Hepatocyte (in vitro differentiated cells): ENCODE data around the gene DEFB129. TPM values are rescaled to one million over a fixed set of nuclear protein-coding genes. Genes with fewer than 3 reads are reported as not detected.

ENCODE experiments used
- DNase-seq: peaks from one replicate; pipeline ENCODE4 v3.0.0-alpha.2; 2016; ENCODE audit warnings: low spot score
- H2AFZ ChIP-seq: fragments of 200-600 bp; sonication (generic); 2 replicates; pipeline ENCODE4 v1.6.0; 2016; ENCODE audit warnings: antibody characterized with exemption, mild to moderate bottlenecking
- H3K27ac ChIP-seq: fragments of 200-600 bp; sonication (generic); 2 replicates; pipeline ENCODE4 v1.5.1; 2016; ENCODE audit warnings: mild to moderate bottlenecking
- H3K27me3 ChIP-seq: fragments of 200-600 bp; sonication (generic); 2 replicates; pipeline ENCODE4 v1.6.1; 2016
- H3K36me3 ChIP-seq: fragments of 200-600 bp; sonication (generic); replicated peaks from 2 replicates; pipeline ENCODE4 v1.5.1; 2016; ENCODE audit warnings: low read depth; ENCODE audit not compliant: insufficient read depth
- H3K4me1 ChIP-seq: fragments of 200-600 bp; sonication (generic); 2 replicates; pipeline ENCODE4 v1.5.1; 2016; ENCODE audit warnings: mild to moderate bottlenecking, moderate library complexity; ENCODE audit not compliant: insufficient read depth
- H3K4me2 ChIP-seq: fragments of 200-600 bp; sonication (generic); 2 replicates; pipeline ENCODE4 v1.6.0; 2016
- H3K4me3 ChIP-seq: fragments of 200-600 bp; sonication (generic); 2 replicates; pipeline ENCODE4 v1.5.1; 2016; ENCODE audit warnings: mild to moderate bottlenecking
- H3K79me2 ChIP-seq: fragments of 200-600 bp; sonication (generic); 2 replicates; pipeline ENCODE4 v1.6.0; 2017; ENCODE audit warnings: mild to moderate bottlenecking
- H3K9me2 ChIP-seq: fragments of 200-600 bp; sonication (generic); replicated peaks from 2 replicates; pipeline ENCODE4 v1.6.0; 2017; ENCODE audit warnings: mild to moderate bottlenecking; ENCODE audit not compliant: insufficient read depth
- H3K9me3 ChIP-seq: fragments of 200-600 bp; sonication (generic); 2 replicates; pipeline ENCODE4 v1.5.1; 2016; ENCODE audit warnings: low read depth, mild to moderate bottlenecking
- H4K20me1 ChIP-seq: fragments of 200-600 bp; sonication (generic); 2 replicates; pipeline ENCODE4 v1.6.0; 2016; ENCODE audit warnings: mild to moderate bottlenecking; ENCODE audit not compliant: insufficient read depth, poor library complexity, severe bottlenecking
- EZH2 ChIP-seq: fragments of 200-600 bp; sonication (generic); IDR thresholded peaks from 2 replicates; pipeline ENCODE4 v1.6.1; 2016; ENCODE audit warnings: antibody characterized with exemption, mild to moderate bottlenecking, borderline replicate concordance
- EZH2phosphoT487 ChIP-seq: fragments of 200-600 bp; sonication (generic); IDR thresholded peaks from one replicate; pipeline ENCODE4 v1.6.1; 2018; ENCODE audit warnings: antibody characterized with exemption, mild to moderate bottlenecking, low read depth, moderate library complexity; ENCODE audit not compliant: unreplicated experiment, severe bottlenecking
- WGBS: methylation state at CpG from one replicate; pipeline ENCODE4 v1.1.6; 2016; ENCODE audit warnings: low lambda C conversion rate; ENCODE audit errors: missing lambda C conversion rate; 5-methylcytosine and 5-hydroxymethylcytosine counted together
- polyA plus RNA-seq: library from polyadenylated mRNA; unstranded; fragments of >200 nt; fragmentation: Nextera tagmentation; extraction: Ambion mirVana; gene quantifications from 2 replicates; pipeline ENCODE4 v1.2.1, GENCODE V29; 2016
- total RNA-seq: library from RNA; depleted of rRNA; stranded (reverse); fragments of >200 nt; gene quantifications from 2 replicates; pipeline ENCODE4 v1.2.3, GENCODE V29; 2014
- TF ChIP-seq, protein P1 (sequence below): fragments of 200-600 bp; sonication (generic); IDR thresholded peaks from 2 replicates; pipeline ENCODE4 v1.5.1; 2016; ENCODE audit warnings: antibody characterized with exemption, mild to moderate bottlenecking; ENCODE audit not compliant: poor library complexity

Gene DEFB129
- total and polyA plus RNA-seq, 2 experiments from 2014 or later: not detected

DNA sequence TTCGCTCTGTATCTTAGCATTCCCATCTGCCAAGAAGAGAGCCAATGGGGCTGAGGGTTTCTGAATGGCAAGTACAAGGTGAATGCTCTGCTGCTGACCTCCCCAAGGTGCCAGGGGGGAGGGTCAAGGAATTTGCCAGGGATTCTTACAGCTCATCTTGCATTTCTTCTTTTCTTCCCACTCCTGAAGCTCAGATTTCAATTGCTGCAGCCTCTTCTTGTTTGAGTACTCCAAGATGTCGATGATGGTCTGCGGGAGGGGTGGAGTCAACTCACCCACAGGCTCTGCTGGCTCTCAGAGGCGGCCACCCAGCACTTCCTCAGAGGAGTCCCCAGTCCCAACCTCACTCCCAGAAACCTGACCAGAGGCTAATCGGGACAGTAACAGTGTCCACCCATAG, 51.1 kb downstream of the DEFB129 start:
- Histone ChIP-seq H2AFZ (no peak overlapping the region), H3K36me3 (no peaks in the 10 kb centered on the region), H3K27me3 (no peaks in the 10 kb centered on the region), H3K9me2 (no peaks in the 10 kb centered on the region), H3K79me2 (no peaks in the 10 kb centered on the region), H3K4me2 (no peak overlapping the region), H3K4me1 (no peaks in the 10 kb centered on the region), H3K4me3 (no peak overlapping the region), H4K20me1 (no peaks in the 10 kb centered on the region), H3K9me3 (no peaks in the 10 kb centered on the region), H3K27ac (no peak overlapping the region)
- no peak for DNase-seq
- 83% methylated on average over 5 of the region's 5 CpGs for WGBS
- TF ChIP-seq EZH2phosphoT487: no peak
- no peak for TF ChIP-seq EZH2
- TF ChIP-seq, protein P1, sequence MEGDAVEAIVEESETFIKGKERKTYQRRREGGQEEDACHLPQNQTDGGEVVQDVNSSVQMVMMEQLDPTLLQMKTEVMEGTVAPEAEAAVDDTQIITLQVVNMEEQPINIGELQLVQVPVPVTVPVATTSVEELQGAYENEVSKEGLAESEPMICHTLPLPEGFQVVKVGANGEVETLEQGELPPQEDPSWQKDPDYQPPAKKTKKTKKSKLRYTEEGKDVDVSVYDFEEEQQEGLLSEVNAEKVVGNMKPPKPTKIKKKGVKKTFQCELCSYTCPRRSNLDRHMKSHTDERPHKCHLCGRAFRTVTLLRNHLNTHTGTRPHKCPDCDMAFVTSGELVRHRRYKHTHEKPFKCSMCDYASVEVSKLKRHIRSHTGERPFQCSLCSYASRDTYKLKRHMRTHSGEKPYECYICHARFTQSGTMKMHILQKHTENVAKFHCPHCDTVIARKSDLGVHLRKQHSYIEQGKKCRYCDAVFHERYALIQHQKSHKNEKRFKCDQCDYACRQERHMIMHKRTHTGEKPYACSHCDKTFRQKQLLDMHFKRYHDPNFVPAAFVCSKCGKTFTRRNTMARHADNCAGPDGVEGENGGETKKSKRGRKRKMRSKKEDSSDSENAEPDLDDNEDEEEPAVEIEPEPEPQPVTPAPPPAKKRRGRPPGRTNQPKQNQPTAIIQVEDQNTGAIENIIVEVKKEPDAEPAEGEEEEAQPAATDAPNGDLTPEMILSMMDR: no peak

DNA sequence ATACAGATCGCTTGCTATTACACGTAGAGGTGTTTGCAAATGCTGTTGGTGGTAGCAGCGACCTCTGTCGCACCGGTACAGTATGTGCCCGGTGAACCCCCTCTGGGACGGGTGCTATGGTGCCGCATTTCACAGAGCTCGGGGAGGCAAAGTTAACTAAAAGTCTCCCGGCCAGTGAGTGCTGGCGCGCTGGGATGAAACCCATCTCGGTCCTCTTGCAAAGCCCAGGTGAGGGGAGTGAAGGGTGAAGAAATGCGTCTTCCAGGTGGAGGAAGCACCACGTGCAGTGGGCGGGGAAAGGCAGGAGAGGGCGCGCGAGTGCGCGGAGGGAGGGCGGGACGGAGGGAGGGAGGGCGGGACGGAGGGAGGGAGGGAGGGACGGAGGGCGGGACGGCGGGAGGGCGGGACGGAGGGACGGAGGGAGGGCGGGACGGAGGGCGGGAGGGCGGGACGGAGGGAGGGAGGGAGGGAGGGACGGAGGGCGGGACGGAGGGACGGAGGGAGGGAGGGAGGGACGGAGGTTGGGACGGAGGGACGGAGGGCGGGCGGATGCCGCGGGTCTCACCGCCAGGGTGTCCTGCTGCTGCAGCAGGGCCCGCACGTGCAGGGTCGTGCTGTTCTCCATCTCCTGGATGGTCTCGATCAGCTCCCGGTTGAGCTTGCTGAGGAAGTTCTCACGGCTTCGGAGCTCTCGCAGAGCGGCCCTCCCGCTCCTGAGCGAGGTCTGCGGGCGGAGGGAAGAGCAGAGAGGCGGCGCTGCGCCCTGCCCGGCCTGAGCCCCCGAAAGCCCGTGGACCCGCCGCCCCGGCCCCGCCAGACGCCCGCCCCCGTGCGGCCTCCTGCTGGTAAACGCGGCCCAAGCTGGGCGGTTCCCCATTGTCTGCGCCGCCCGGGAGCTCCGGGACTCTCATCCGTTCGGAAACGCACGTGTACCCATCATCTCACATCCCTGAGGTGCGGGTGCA, 51.8 kb downstream of the DEFB129 start:
- Histone ChIP-seq H2AFZ (no peak overlapping the region), H3K4me2 (peak overlapping the region; percentile 49), H3K4me1 (no peaks in the 10 kb centered on the region), H3K36me3 (no peaks in the 10 kb centered on the region), H4K20me1 (no peaks in the 10 kb centered on the region), H3K9me3 (no peaks in the 10 kb centered on the region), H3K27ac (no peak overlapping the region), H3K9me2 (no peaks in the 10 kb centered on the region), H3K4me3 (no peak overlapping the region), H3K79me2 (no peaks in the 10 kb centered on the region), H3K27me3 (no peaks in the 10 kb centered on the region)
- 70% methylated on average over 48 of the region's 88 CpGs for WGBS
- no peak for DNase-seq
- TF ChIP-seq EZH2 (no peak), EZH2phosphoT487 (no peak)
- TF ChIP-seq, protein P1: no peak

Other genes with a start within 250 kb of the DEFB129 start
- gene DEFB125, start 139.6 kb upstream of the DEFB129 start, total RNA-seq: not detected in 2 replicates
- not detected in 2 replicates for gene DEFB125, start 139.6 kb upstream of the DEFB129 start, polyA plus RNA-seq
- not detected in 2 replicates for gene DEFB126, start 84.7 kb upstream of the DEFB129 start, total RNA-seq
- gene DEFB126, start 84.7 kb upstream of the DEFB129 start, polyA plus RNA-seq: not detected in 2 replicates
- gene DEFB127, start 69.8 kb upstream of the DEFB129 start, total RNA-seq: not detected in 2 replicates
- not detected in 2 replicates for gene DEFB127, start 69.8 kb upstream of the DEFB129 start, polyA plus RNA-seq
- not detected in 2 replicates for gene DEFB128, start 37.5 kb upstream of the DEFB129 start, total RNA-seq
- not detected in 2 replicates for gene DEFB128, start 37.5 kb upstream of the DEFB129 start, polyA plus RNA-seq
- gene DEFB132, start 30.5 kb downstream of the DEFB129 start, total RNA-seq: not detected in 2 replicates
- not detected in 2 replicates for gene DEFB132, start 30.5 kb downstream of the DEFB129 start, polyA plus RNA-seq
- 2.9 and 3.5 TPM in 2 replicates for gene C20orf96, start 63.5 kb downstream of the DEFB129 start, total RNA-seq
- 10.6 and 14.0 TPM in 2 replicates for gene C20orf96, start 63.5 kb downstream of the DEFB129 start, polyA plus RNA-seq
- 27.4 and 30.0 TPM in 2 replicates for gene ZCCHC3, start 70.3 kb downstream of the DEFB129 start, total RNA-seq
- gene ZCCHC3, start 70.3 kb downstream of the DEFB129 start, polyA plus RNA-seq: 22.8 and 29.0 TPM in 2 replicates
- 6.3 and 6.9 TPM in 2 replicates for gene SOX12, start 98.3 kb downstream of the DEFB129 start, total RNA-seq
- 15.4 and 16.2 TPM in 2 replicates for gene SOX12, start 98.3 kb downstream of the DEFB129 start, polyA plus RNA-seq
- 29.8 and 32.0 TPM in 2 replicates for gene NRSN2, start 119.9 kb downstream of the DEFB129 start, total RNA-seq
- 65.3 and 68.1 TPM in 2 replicates for gene NRSN2, start 119.9 kb downstream of the DEFB129 start, polyA plus RNA-seq
- 39.2 and 47.5 TPM in 2 replicates for gene TRIB3, start 153.5 kb downstream of the DEFB129 start, total RNA-seq
- gene TRIB3, start 153.5 kb downstream of the DEFB129 start, polyA plus RNA-seq: 43.7 and 45.9 TPM in 2 replicates
- gene RBCK1, start 181.0 kb downstream of the DEFB129 start, total RNA-seq: 56.8 and 76.4 TPM in 2 replicates
- 80.8 and 90.1 TPM in 2 replicates for gene RBCK1, start 181.0 kb downstream of the DEFB129 start, polyA plus RNA-seq
- gene TBC1D20, start 235.3 kb downstream of the DEFB129 start, total RNA-seq: 29.3 and 32.8 TPM in 2 replicates
- 33.9 and 35.8 TPM in 2 replicates for gene TBC1D20, start 235.3 kb downstream of the DEFB129 start, polyA plus RNA-seq